Smooth muscle cell (in vitro differentiated cells): ENCODE data around the gene CSK. TPM values are rescaled to one million over a fixed set of nuclear protein-coding genes. Genes with fewer than 3 reads are reported as not detected.

ENCODE experiments used
- DNase-seq: peaks from one replicate; lab custom pipeline; 2025; ENCODE audit not compliant: unreplicated experiment; lab: John Stamatoyannopoulos, UW
- H2AFZ ChIP-seq: fragments of 200-600 bp; sonication (generic); 2 replicates; pipeline ENCODE4 v1.6.0; 2016; ENCODE audit warnings: antibody characterized with exemption, low read depth, mild to moderate bottlenecking
- H3F3A ChIP-seq: fragments of 200-600 bp; sonication (generic); 2 replicates; pipeline ENCODE4 v1.6.0; 2017; ENCODE audit warnings: antibody characterized with exemption, low read depth
- H3K27ac ChIP-seq: fragments of 200-600 bp; sonication (generic); 2 replicates; pipeline ENCODE4 v1.5.1; 2016; ENCODE audit warnings: low read depth, mild to moderate bottlenecking
- H3K27me3 ChIP-seq: fragments of 200-600 bp; sonication (generic); 2 replicates; pipeline ENCODE4 v1.6.1; 2016; ENCODE audit warnings: low read depth, mild to moderate bottlenecking
- H3K36me3 ChIP-seq: fragments of 200-600 bp; sonication (generic); 2 replicates; pipeline ENCODE4 v1.5.1; 2016; ENCODE audit warnings: low read depth
- H3K4me1 ChIP-seq: fragments of 200-600 bp; sonication (generic); 2 replicates; pipeline ENCODE4 v1.5.1; 2016; ENCODE audit warnings: low read depth
- H3K4me2 ChIP-seq: fragments of 200-600 bp; sonication (generic); 2 replicates; pipeline ENCODE4 v1.6.0; 2016; ENCODE audit warnings: mild to moderate bottlenecking
- H3K4me3 ChIP-seq: fragments of 200-600 bp; sonication (generic); 2 replicates; pipeline ENCODE4 v1.5.1; 2016; ENCODE audit warnings: mild to moderate bottlenecking
- H3K79me2 ChIP-seq: fragments of 200-600 bp; sonication (generic); 2 replicates; pipeline ENCODE4 v1.6.0; 2016; ENCODE audit warnings: low read depth, mild to moderate bottlenecking
- H3K9ac ChIP-seq: fragments of 200-600 bp; sonication (generic); 2 replicates; pipeline ENCODE4 v1.6.0; 2016; ENCODE audit warnings: low read depth
- H3K9me3 ChIP-seq: fragments of 200-600 bp; sonication (generic); replicated peaks from 2 replicates; pipeline ENCODE4 v1.5.1; 2016; ENCODE audit warnings: low read depth
- H4K20me1 ChIP-seq: fragments of 200-600 bp; sonication (generic); 2 replicates; pipeline ENCODE4 v1.6.0; 2016; ENCODE audit warnings: low read depth
- CTCF ChIP-seq: fragments of 200-600 bp; sonication (generic); IDR thresholded peaks from 2 replicates; pipeline ENCODE4 v1.5.1; 2017; ENCODE audit warnings: borderline replicate concordance, mild to moderate bottlenecking, antibody characterized with exemption; ENCODE audit not compliant: insufficient read depth, poor library complexity, severe bottlenecking
- WGBS: methylation state at CpG from one replicate; pipeline ENCODE4 v1.1.7; 2016; ENCODE audit warnings: low lambda C conversion rate; 5-methylcytosine and 5-hydroxymethylcytosine counted together
- polyA plus RNA-seq: library from polyadenylated mRNA; unstranded; fragments of >200 nt; fragmentation: Nextera tagmentation; extraction: Ambion mirVana; gene quantifications from 2 replicates; pipeline ENCODE4 v1.2.1, GENCODE V29; 2016
- total RNA-seq: library from RNA; depleted of rRNA; stranded (reverse); fragments of >200 nt; gene quantifications from 2 replicates; pipeline ENCODE4 v1.2.3, GENCODE V29; 2014

The CSK gene
- total and polyA plus RNA-seq, 2 experiments from 2014 or later, result 16.5 to 19.6 TPM

GRCh38 chr15:74791667-74792066 lies 9.8 kb downstream of the CSK start:
- no peak overlapping the region for H2AFZ ChIP-seq
- H3K9me3 ChIP-seq, result no peaks in the 10 kb centered on the region
- H3K4me2 ChIP-seq, result no peak overlapping the region
- no peak overlapping the region for H3K4me3 ChIP-seq
- no peak for DNase-seq
- peaks cover 77% of the 10 kb centered on the region for H3K79me2 ChIP-seq
- H3K9ac ChIP-seq, result no peak overlapping the region
- peaks cover 98% of the 10 kb centered on the region for H4K20me1 ChIP-seq
- H3K27ac ChIP-seq, result peak overlapping the region; percentile 75
- no peaks in the 10 kb centered on the region for H3K27me3 ChIP-seq
- WGBS, result 80% methylated on average over 7 of the region's 7 CpGs
- peaks cover 12% of the 10 kb centered on the region for H3F3A ChIP-seq
- no peaks in the 10 kb centered on the region for H3K36me3 ChIP-seq
- H3K4me1 ChIP-seq, result peaks cover 9% of the 10 kb centered on the region
- no peak for TF ChIP-seq CTCF

- H3K27me3 ChIP-seq, result no peaks in the 10 kb centered on the region
- peaks cover 73% of the 10 kb centered on the region for H3K79me2 ChIP-seq
- no peaks in the 10 kb centered on the region for H3K36me3 ChIP-seq
- H3K9ac ChIP-seq, result no peak overlapping the region
- no peak overlapping the region for H3K4me3 ChIP-seq
- H3K4me2 ChIP-seq, result no peak overlapping the region
- peaks cover 12% of the 10 kb centered on the region for H3F3A ChIP-seq
- H3K9me3 ChIP-seq, result no peaks in the 10 kb centered on the region
- no peak overlapping the region for H3K27ac ChIP-seq
- no peak for DNase-seq
- WGBS, result 95% methylated on average over 12 of the region's 12 CpGs
- peaks cover 98% of the 10 kb centered on the region for H4K20me1 ChIP-seq
- peaks cover 9% of the 10 kb centered on the region for H3K4me1 ChIP-seq
- no peak for TF ChIP-seq CTCF
- H2AFZ ChIP-seq, result no peak overlapping the region
Observed at GRCh38 chr15:74792227-74793016, 10.5 kb downstream of the CSK start.

GRCh38 chr15:74793135-74794028 lies 11.5 kb downstream of the CSK start:
- peaks cover 98% of the 10 kb centered on the region for H4K20me1 ChIP-seq

More at GRCh38 chr15:74793135-74794028, 11.5 kb downstream of the CSK start:
- peaks cover 66% of the 10 kb centered on the region for H3K79me2 ChIP-seq
- no peaks in the 10 kb centered on the region for H3K27me3 ChIP-seq
- 76% methylated on average over 12 of the region's 12 CpGs for WGBS
- no peak overlapping the region for H2AFZ ChIP-seq
- no peaks in the 10 kb centered on the region for H3K9me3 ChIP-seq
- TF ChIP-seq CTCF, result no peak
- peaks cover 8% of the 10 kb centered on the region for H3K4me1 ChIP-seq
- H3K4me2 ChIP-seq, result no peak overlapping the region
- H3K4me3 ChIP-seq, result no peak overlapping the region
- H3F3A ChIP-seq, result peaks cover 12% of the 10 kb centered on the region
- no peaks in the 10 kb centered on the region for H3K36me3 ChIP-seq
- no peak overlapping the region for H3K9ac ChIP-seq
- no peak overlapping the region for H3K27ac ChIP-seq
- no peak for DNase-seq
